ENCODE data around the gene MRPL34.

DNA sequence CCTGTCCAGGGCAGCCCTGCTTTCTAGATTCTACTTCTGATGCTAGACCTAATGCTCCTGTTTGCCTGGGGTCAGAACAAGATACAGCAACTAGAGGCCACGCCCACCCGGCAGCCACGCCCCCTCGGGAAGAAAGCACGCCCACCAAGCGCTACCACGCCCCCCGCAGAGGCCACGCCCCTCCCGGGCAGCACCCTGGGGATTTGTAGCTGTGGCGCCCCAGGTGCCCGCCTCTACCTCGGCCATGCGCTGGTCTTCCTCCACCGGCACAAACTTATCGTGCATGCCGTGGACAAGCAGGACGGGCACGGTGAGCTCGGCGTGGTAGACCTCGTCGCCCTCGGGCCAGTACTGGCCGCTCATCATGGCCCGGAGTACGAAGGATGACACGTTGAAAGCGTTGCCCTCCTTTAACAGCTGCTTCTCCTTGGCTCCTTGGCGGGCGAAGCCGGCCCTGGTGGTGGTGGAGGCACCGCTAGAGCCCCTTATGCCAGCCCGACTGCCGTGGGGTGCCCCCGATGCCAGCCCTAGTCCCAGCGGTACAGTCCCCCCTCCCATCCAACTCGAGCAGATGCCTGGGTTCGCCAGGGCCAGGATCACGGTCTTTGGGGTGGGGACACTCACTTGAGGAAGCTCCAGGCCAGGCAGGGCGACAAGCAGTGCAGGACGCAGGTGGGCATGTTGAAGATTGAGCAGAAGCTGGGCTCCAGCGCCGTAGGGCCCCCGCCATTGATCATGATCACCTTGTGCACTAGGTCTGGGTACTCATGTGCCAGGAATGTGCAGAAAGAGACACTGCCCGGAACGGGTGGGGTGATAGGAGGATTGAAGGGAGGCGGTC lies 11.4 kb upstream of the MRPL34 start:
- TF ChIP-seq, protein P1, sequence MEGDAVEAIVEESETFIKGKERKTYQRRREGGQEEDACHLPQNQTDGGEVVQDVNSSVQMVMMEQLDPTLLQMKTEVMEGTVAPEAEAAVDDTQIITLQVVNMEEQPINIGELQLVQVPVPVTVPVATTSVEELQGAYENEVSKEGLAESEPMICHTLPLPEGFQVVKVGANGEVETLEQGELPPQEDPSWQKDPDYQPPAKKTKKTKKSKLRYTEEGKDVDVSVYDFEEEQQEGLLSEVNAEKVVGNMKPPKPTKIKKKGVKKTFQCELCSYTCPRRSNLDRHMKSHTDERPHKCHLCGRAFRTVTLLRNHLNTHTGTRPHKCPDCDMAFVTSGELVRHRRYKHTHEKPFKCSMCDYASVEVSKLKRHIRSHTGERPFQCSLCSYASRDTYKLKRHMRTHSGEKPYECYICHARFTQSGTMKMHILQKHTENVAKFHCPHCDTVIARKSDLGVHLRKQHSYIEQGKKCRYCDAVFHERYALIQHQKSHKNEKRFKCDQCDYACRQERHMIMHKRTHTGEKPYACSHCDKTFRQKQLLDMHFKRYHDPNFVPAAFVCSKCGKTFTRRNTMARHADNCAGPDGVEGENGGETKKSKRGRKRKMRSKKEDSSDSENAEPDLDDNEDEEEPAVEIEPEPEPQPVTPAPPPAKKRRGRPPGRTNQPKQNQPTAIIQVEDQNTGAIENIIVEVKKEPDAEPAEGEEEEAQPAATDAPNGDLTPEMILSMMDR (IDR thresholded peaks at IDR 0.05), result no peak
- TF ChIP-seq ZFX (IDR thresholded peaks at IDR 0.05; ENCODE audit: borderline replicate concordance), result no peak

All from 22Rv1 (cell line).